Parathyroid adenoma (tissue), 2 donors: Measurements from ENCODE around the gene PEPD.

Experiments
- H2AFZ ChIP-seq: fragments of 300-600 bp; sonication (generic); one replicate; pipeline ENCODE4 v1.7.0; 2017; ENCODE audit warnings: antibody characterized with exemption, mild to moderate bottlenecking
- H3K27ac ChIP-seq: fragments of 300-600 bp; sonication (generic); one replicate; pipeline ENCODE4 v1.7.0; 2017
- H3K27me3 ChIP-seq: fragments of 300-600 bp; sonication (generic); one replicate; pipeline ENCODE4 v1.7.0; 2017; ENCODE audit warnings: low read length; ENCODE audit not compliant: control insufficient read depth, insufficient read depth
- H3K36me3 ChIP-seq: fragments of 300-600 bp; sonication (generic); one replicate; pipeline ENCODE4 v1.7.0; 2017; ENCODE audit warnings: low read length; ENCODE audit not compliant: control insufficient read depth, insufficient read depth
- H3K4me1 ChIP-seq: fragments of 300-600 bp; sonication (generic); one replicate; pipeline ENCODE4 v1.7.0; 2017; ENCODE audit warnings: control low read depth
- H3K4me2 ChIP-seq: fragments of 300-600 bp; sonication (generic); one replicate; pipeline ENCODE4 v1.7.0; 2017; ENCODE audit warnings: low read length
- H3K4me3 ChIP-seq: fragments of 300-600 bp; sonication (generic); one replicate; pipeline ENCODE4 v1.7.0; 2017; ENCODE audit warnings: low read depth, low read length
- H3K79me2 ChIP-seq: fragments of 300-600 bp; sonication (generic); one replicate; pipeline ENCODE4 v1.7.0; 2017; ENCODE audit warnings: control low read depth
- H3K9ac ChIP-seq: fragments of 300-600 bp; sonication (generic); one replicate; pipeline ENCODE4 v1.7.0; 2017; ENCODE audit warnings: mild to moderate bottlenecking
- H3K9me3 ChIP-seq: fragments of 300-600 bp; sonication (generic); one replicate; pipeline ENCODE4 v1.7.0; 2017; ENCODE audit warnings: low read length; ENCODE audit not compliant: control insufficient read depth
- TF ChIP-seq, protein P1 (sequence below): fragments of 300-600 bp; sonication (generic); IDR thresholded peaks from one replicate; pipeline ENCODE4 v1.7.0; 2017; ENCODE audit warnings: antibody characterized with exemption, mild to moderate bottlenecking
- donor health status: primary hyperparathyroidism.

PEPD gene

DNA sequence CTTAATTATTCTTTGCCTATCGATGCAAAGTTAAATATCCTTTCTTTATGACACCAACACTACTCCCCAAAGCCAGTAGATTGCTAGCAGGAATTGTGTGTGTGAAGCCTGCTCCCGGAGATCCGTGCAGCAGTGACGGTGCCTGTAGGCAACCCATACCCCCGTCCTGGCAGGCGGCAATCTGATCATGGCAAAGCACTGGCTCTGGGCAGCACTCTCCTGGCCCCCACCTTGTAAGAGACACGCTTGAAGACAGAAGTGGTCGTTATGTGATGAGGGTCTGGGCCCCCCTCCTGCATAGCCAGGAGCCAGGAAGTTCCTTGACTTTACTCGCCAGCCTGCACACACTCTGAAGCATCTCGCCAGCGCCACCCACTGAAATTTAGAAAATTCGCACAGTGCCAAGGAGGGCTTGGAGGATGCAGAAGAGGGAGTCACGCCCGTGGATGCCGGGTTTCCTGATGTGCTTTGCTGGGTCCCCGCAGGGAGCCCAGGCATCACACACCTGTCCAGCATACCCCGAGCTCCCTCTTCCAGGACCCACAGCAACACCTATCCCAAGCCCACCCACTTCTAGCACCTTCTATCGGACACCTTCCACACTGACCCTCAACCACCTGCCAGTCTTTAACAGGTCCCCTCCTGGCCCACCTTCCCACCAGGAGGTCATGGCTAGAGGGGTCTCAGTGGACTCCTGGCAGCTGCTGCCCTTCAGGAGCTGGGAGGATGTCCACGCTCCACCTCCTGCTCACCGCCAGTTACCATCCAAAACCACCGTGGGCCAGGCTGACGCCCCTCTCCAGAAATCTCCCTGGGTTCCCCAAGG, 93.6 kb downstream of the PEPD start:
- H3K27me3 ChIP-seq: no peaks in the 10 kb centered on the region
- H3K4me1 ChIP-seq: no peaks in the 10 kb centered on the region
- no peaks in the 10 kb centered on the region for H3K36me3 ChIP-seq
- no peak overlapping the region for H3K4me2 ChIP-seq
- H2AFZ ChIP-seq: no peak overlapping the region
- no peak overlapping the region for H3K4me3 ChIP-seq
- no peak overlapping the region for H3K9ac ChIP-seq
- H3K9me3 ChIP-seq: no peaks in the 10 kb centered on the region
- TF ChIP-seq, protein P1, sequence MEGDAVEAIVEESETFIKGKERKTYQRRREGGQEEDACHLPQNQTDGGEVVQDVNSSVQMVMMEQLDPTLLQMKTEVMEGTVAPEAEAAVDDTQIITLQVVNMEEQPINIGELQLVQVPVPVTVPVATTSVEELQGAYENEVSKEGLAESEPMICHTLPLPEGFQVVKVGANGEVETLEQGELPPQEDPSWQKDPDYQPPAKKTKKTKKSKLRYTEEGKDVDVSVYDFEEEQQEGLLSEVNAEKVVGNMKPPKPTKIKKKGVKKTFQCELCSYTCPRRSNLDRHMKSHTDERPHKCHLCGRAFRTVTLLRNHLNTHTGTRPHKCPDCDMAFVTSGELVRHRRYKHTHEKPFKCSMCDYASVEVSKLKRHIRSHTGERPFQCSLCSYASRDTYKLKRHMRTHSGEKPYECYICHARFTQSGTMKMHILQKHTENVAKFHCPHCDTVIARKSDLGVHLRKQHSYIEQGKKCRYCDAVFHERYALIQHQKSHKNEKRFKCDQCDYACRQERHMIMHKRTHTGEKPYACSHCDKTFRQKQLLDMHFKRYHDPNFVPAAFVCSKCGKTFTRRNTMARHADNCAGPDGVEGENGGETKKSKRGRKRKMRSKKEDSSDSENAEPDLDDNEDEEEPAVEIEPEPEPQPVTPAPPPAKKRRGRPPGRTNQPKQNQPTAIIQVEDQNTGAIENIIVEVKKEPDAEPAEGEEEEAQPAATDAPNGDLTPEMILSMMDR: no peak
- H3K27ac ChIP-seq: no peak overlapping the region
- no peaks in the 10 kb centered on the region for H3K79me2 ChIP-seq

DNA sequence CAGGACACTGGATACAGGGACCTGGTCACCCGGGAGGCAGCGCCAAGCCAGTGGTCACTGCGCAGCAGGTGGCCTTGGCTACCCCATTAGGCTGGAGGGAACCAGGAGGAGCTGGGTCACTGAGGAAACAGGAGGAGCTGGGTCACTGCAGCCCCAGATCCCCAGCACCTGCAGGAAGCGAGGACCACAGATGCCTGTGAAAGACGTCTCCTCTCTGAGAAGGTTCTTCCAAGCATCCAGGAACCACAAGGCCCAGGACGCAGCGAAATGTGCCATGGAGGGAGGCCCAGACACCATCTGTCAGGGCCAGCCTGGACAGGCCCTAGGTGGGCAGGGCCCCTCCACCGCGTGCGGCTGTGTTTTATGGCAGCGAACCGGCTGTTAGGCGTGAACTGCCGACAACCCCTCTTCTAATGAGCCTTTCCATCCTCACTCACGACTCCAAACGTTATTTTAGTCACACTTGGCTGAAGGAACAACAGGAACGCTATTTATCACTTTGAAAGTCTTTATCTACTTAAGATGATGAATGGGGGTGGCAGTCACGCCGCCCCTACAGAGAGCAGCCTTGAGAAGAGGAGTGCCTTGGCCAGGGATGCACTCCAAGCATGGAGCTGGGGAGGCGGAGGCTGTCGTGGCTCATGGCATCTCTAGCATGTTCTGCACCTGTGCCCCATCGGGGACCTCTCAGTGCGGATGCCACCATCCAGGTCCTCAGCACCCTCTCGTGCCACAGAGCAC, 94.8 kb downstream of the PEPD start:
- no peak overlapping the region for H3K4me2 ChIP-seq
- H3K9ac ChIP-seq: no peak overlapping the region
- TF ChIP-seq, protein P1: no peak
- H3K27ac ChIP-seq: no peak overlapping the region
- no peaks in the 10 kb centered on the region for H3K36me3 ChIP-seq
- no peak overlapping the region for H3K4me3 ChIP-seq
- no peak overlapping the region for H2AFZ ChIP-seq
- no peaks in the 10 kb centered on the region for H3K79me2 ChIP-seq
- no peaks in the 10 kb centered on the region for H3K27me3 ChIP-seq
- no peaks in the 10 kb centered on the region for H3K9me3 ChIP-seq
- H3K4me1 ChIP-seq: no peaks in the 10 kb centered on the region

DNA sequence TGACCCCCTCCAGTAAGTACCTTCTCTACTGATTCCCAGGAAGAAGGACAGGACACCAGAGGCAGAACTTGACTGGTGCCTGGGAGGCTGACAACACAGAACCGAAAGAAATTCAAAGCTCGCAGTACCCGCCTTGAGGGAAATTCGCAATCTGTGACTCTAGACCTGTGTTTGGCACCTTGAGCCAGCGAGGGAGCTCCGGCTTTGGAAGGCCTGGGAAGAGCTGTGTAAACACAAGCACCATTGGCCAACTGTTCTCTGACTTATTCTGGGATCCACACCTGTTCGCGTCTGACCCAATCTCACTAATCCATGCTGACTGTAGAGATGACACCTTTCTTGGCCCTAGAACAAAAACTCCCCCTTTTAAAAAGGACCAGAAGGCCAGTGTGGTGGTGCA, 97.4 kb downstream of the PEPD start:
- Histone ChIP-seq H3K4me2 (no peak overlapping the region), H3K27me3 (no peaks in the 10 kb centered on the region), H3K79me2 (no peaks in the 10 kb centered on the region), H3K9ac (no peak overlapping the region), H3K4me1 (no peaks in the 10 kb centered on the region), H3K36me3 (no peaks in the 10 kb centered on the region), H3K27ac (no peak overlapping the region), H3K4me3 (no peak overlapping the region), H3K9me3 (no peaks in the 10 kb centered on the region), H2AFZ (no peak overlapping the region)
- TF ChIP-seq, protein P1: no peak

DNA sequence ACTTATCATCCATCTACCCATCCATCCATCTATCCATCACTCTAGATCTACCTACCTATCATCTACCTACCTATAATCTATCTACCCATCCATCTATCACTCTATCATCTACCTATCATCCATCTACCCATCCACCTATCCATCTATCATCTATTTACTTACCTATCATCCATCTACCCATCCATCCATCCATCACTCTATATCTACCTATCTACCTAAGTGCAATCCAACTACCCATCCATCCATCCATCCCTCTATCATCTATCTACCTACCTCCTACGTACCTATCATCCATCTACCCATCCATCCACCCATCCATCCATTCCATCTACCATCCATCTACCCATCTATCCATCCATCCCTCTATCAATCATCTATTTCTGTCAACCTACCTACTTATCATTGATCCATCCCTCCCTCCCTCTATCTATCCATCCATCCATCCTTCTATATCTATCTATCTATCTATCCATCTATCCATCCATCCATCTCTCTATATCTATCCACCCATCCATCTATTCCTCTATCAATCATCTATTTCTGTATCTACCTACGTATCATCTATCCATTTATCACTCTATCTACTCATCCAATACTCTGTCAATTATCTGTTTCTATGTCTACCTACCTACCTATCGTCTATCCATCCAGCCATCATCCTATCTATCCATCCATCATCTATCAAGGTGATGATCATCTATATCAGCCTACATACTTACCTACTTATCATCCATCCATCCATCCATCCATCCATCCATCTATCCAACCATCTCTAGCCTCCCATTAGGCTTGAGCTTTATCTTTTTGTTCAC, 99.0 kb downstream of the PEPD start:
- H3K27ac ChIP-seq: no peak overlapping the region
- TF ChIP-seq, protein P1: no peak
- H3K4me1 ChIP-seq: no peaks in the 10 kb centered on the region
- H3K4me2 ChIP-seq: no peak overlapping the region
- no peak overlapping the region for H2AFZ ChIP-seq
- no peaks in the 10 kb centered on the region for H3K9me3 ChIP-seq
- H3K79me2 ChIP-seq: no peaks in the 10 kb centered on the region
- H3K9ac ChIP-seq: no peak overlapping the region
- H3K4me3 ChIP-seq: no peak overlapping the region
- H3K36me3 ChIP-seq: no peaks in the 10 kb centered on the region
- H3K27me3 ChIP-seq: no peaks in the 10 kb centered on the region
